ENCODE results near the gene ADCK1. TPM values are rescaled to one million over a fixed set of nuclear protein-coding genes. Genes with fewer than 3 reads are reported as not detected.
A peak's percentile ranks its signal among the peaks of the same experiment; 100 is the strongest.

The ADCK1 gene
- total and polyA plus RNA-seq, 9 of the 15 experiments (the other 6 are each of a cell fraction or from before 2014, with no cell fraction given) = 2.8 to 8.9 (median 4.3) TPM

DNA sequence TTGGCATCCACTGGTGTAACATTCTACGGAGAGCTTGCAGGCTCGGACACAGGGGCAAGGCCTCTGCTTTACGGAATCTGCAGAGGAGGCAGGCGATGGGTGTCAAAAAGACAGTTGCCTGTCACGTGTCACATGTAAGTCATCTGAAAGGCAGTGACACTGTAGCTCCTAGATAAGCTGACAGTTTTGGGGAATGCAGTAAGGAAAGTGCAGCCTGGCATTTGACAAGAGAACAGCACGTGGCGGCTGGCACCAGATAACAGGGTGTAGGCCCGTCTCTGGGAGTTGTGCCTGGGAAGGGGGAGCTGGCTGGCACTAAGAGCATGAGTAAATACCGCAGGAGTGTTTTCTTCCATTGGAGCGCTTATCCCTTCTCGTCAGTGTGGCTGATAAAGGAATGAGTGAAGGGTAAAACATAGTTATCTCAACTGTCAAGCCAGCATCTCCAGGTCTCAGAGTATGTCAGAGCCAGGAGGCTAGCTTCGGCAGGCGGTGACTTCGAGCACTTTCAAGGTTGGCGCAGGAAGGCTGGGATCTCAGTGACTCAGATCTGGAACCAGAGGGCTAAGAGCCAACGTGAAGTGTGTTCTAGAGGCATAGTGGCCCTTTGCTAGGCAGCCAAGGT is 26.1 kb downstream of the ADCK1 start (continued):
- TF ChIP-seq JUND (IDR thresholded peaks at IDR 0.05; ENCODE audit: borderline replicate concordance, low read depth, low read length) (peak; percentile 53; the same call in 1 of the 2 replicates), JUND (tag; IDR thresholded peaks at IDR 0.05; ENCODE audit: borderline replicate concordance, low read depth, low read length) (peak; percentile 66; the same call in 2 of the 3 replicates), PREB (CRISPR knock-in tag; IDR thresholded peaks at IDR 0.05) (no peak), E2F4 (CRISPR knock-in tag; IDR thresholded peaks at IDR 0.05; ENCODE audit: low read depth) (no peak), RBM25 (IDR thresholded peaks at IDR 0.05; ENCODE audit: low read depth, low read length, severe bottlenecking) (no peak), ZNF197 (CRISPR knock-in tag; IDR thresholded peaks at IDR 0.05; ENCODE audit: low read depth) (peak; percentile 62; the same call in 1 of the 2 replicates), BCL6 (CRISPR knock-in tag; IDR thresholded peaks at IDR 0.05) (no peak; the same call in 1 of the 2 replicates), MCM5 (IDR thresholded peaks at IDR 0.05; ENCODE audit: low read depth) (no peak), FOXA1 (IDR thresholded peaks at IDR 0.05; ENCODE audit: borderline replicate concordance) (peak; percentile 43; the same call in 1 of the 2 replicates), C11orf30 (IDR thresholded peaks at IDR 0.05; ENCODE audit: low read depth) (no peak), FOXA3 (CRISPR knock-in tag; conservative IDR thresholded peaks at IDR 0.05 in 1 of 2, IDR thresholded peaks at IDR 0.05 in 1 of 2) (peak in 1 of 2 experiments; percentile 73; a peak in 2 of 4 replicates), PHB (CRISPR knock-in tag; IDR thresholded peaks at IDR 0.05) (no peak), GABPB2 (CRISPR knock-in tag; conservative IDR thresholded peaks at IDR 0.05) (no peak), NFIC (IDR thresholded peaks at IDR 0.05) (peak; percentile 72; the same call in 1 of the 2 replicates), ZBTB9 (CRISPR knock-in tag; IDR thresholded peaks at IDR 0.05) (peak; percentile 77; the same call in 1 of the 2 replicates), PURB (CRISPR knock-in tag; IDR thresholded peaks at IDR 0.05; ENCODE audit: low read depth) (no peak), DPF2 (IDR thresholded peaks at IDR 0.05) (peak; percentile 91), ELF4 (CRISPR knock-in tag; IDR thresholded peaks at IDR 0.05) (0 out of 2 replicates have a peak, but pooled peaks have one; percentile 48), CBX3 (IDR thresholded peaks at IDR 0.05; ENCODE audit: borderline replicate concordance in 1 of 2, low read length in 2 of 2) (no peak), ZBED1 (IDR thresholded peaks at IDR 0.05) (no peak), ARHGAP35 (IDR thresholded peaks at IDR 0.05; ENCODE audit: partially characterized antibody) (no peak)
- TF ChIP-seq, protein P1, sequence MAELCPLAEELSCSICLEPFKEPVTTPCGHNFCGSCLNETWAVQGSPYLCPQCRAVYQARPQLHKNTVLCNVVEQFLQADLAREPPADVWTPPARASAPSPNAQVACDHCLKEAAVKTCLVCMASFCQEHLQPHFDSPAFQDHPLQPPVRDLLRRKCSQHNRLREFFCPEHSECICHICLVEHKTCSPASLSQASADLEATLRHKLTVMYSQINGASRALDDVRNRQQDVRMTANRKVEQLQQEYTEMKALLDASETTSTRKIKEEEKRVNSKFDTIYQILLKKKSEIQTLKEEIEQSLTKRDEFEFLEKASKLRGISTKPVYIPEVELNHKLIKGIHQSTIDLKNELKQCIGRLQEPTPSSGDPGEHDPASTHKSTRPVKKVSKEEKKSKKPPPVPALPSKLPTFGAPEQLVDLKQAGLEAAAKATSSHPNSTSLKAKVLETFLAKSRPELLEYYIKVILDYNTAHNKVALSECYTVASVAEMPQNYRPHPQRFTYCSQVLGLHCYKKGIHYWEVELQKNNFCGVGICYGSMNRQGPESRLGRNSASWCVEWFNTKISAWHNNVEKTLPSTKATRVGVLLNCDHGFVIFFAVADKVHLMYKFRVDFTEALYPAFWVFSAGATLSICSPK (IDR thresholded peaks at IDR 0.05; ENCODE audit: borderline replicate concordance) = no peak
- TF ChIP-seq, protein P2, sequence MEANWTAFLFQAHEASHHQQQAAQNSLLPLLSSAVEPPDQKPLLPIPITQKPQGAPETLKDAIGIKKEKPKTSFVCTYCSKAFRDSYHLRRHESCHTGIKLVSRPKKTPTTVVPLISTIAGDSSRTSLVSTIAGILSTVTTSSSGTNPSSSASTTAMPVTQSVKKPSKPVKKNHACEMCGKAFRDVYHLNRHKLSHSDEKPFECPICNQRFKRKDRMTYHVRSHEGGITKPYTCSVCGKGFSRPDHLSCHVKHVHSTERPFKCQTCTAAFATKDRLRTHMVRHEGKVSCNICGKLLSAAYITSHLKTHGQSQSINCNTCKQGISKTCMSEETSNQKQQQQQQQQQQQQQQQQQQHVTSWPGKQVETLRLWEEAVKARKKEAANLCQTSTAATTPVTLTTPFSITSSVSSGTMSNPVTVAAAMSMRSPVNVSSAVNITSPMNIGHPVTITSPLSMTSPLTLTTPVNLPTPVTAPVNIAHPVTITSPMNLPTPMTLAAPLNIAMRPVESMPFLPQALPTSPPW (CRISPR knock-in tag; IDR thresholded peaks at IDR 0.05) = peak; percentile 58

Data from K562 (cell line).